Skeletal muscle satellite cell (primary cell): ENCODE measurements around the gene RBBP7.
A peak's percentile ranks its signal among the peaks of the same experiment; 100 is the strongest.

Experiments used
- H3K27me3 ChIP-seq: 2 replicates; pipeline ENCODE4 v1.7.0; 2013; ENCODE audit warnings: low read length; ENCODE audit not compliant: control insufficient read depth, insufficient read depth
- H3K36me3 ChIP-seq: 2 replicates; pipeline ENCODE4 v1.7.0; 2013; ENCODE audit warnings: mild to moderate bottlenecking, control low read depth, low read length; ENCODE audit not compliant: insufficient read depth
- H3K4me1 ChIP-seq: 2 replicates; pipeline ENCODE4 v1.7.0; 2013; ENCODE audit warnings: low read length; ENCODE audit not compliant: control insufficient read depth, insufficient read depth
- H3K4me2 ChIP-seq: 2 replicates; pipeline ENCODE4 v1.7.0; 2013; ENCODE audit warnings: mild to moderate bottlenecking, low read length
- H3K4me3 ChIP-seq: 2 replicates; pipeline ENCODE4 v1.7.0; 2013; ENCODE audit warnings: low read length
- H3K9ac ChIP-seq: 2 replicates; pipeline ENCODE4 v1.7.0; 2013; ENCODE audit warnings: mild to moderate bottlenecking, low read depth, low read length, moderate library complexity
- H3K9me3 ChIP-seq: replicated peaks from 2 replicates; pipeline ENCODE4 v1.7.0; 2013; ENCODE audit warnings: mild to moderate bottlenecking, control low read depth, low read length

The RBBP7 gene

DNA sequence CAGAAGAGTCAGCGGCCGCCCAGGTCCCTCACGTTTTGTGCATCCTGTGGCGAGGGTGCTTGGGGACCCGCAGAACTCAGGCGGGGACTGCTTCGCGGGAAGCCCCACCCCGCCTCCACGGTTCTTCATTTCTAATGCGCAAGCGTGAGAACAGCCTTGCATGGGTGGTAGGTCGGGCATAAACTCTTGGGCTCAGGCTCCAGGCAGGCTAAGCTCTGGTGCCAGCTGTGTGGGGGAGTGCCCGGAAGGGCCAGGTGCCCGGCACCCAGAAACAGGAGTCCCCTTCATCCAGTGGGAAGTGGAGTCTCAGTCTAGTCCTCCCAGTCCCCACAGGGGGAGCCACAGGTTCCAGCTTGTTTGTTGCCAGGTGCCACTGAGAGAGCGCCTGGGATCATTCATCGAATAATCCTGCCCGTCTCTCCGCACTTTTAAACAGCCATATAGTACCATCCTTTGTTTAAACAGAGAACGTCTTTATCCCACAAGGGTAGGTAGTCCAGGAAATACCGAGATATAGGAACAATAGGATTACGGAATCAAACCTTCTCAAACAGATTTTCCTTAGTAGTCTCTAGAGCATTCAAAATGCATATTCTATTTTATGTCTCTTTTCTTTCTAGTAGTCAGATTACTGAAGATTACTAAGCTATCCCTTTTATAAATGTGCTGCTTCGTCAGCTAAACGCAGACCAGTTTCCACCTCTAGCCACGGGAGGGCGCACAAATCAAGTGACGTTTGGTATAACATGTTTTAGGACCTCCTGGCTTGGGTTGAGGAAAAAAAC, 12.7 kb upstream of the RBBP7 start:
- Histone ChIP-seq H3K4me2 (peak overlapping the region; percentile 96), H3K36me3 (no peaks in the 10 kb centered on the region), H3K9me3 (no peaks in the 10 kb centered on the region), H3K4me1 (peaks cover 4% of the 10 kb centered on the region), H3K27me3 (peaks cover 45% of the 10 kb centered on the region), H3K4me3 (peak overlapping the region; percentile 73), H3K9ac (peak overlapping the region; percentile 65)

DNA sequence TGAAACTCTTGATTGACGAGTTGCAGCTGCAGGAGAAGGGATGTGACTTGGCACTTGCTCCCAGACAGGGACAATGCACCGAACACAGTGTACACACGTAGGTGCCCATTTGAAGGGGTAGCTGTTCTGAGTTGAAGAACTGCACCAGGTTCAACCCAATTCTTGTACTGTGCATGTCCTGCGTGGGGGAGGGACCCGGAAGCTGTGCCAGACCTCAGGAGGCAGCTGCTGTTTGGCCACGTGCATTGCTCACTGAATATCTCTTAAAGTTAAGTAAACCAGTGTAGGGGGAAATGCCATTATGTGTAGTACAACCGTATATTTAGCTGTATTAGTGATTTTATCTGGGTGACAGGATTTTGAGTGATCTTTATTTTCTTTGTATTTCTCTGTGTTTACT, 12.0 kb upstream of the RBBP7 start:
- H3K9ac ChIP-seq = peak overlapping the region; percentile 65
- H3K4me3 ChIP-seq = peak overlapping the region; percentile 73
- H3K4me2 ChIP-seq = peak overlapping the region; percentile 96
- no peaks in the 10 kb centered on the region for H3K9me3 ChIP-seq
- H3K4me1 ChIP-seq = peaks cover 4% of the 10 kb centered on the region
- H3K36me3 ChIP-seq = no peaks in the 10 kb centered on the region
- H3K27me3 ChIP-seq = peaks cover 47% of the 10 kb centered on the region

DNA sequence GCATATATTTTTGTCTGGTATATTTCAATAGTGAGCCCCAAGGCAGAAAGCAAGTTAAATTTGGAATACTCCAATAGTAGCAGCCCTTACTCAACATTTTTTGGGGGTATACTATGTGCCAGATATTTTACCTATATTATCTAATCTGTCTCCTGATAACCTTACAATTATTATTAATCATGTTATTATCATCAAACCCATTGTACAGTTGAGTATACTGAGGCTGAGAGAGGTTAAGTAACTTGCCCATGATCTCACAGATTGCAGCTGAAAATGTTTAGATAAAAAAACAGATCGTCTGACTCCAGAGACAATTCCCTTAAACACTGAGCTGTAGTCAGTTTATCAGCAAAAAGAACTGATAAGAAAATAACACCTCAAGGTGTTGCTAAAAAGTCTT, 6.5 kb upstream of the RBBP7 start:
- Histone ChIP-seq H3K27me3 (peaks cover 61% of the 10 kb centered on the region), H3K4me2 (no peak overlapping the region), H3K4me3 (no peak overlapping the region), H3K36me3 (no peaks in the 10 kb centered on the region), H3K9me3 (no peaks in the 10 kb centered on the region), H3K4me1 (peaks cover under 1% of the 10 kb centered on the region), H3K9ac (no peak overlapping the region)

DNA sequence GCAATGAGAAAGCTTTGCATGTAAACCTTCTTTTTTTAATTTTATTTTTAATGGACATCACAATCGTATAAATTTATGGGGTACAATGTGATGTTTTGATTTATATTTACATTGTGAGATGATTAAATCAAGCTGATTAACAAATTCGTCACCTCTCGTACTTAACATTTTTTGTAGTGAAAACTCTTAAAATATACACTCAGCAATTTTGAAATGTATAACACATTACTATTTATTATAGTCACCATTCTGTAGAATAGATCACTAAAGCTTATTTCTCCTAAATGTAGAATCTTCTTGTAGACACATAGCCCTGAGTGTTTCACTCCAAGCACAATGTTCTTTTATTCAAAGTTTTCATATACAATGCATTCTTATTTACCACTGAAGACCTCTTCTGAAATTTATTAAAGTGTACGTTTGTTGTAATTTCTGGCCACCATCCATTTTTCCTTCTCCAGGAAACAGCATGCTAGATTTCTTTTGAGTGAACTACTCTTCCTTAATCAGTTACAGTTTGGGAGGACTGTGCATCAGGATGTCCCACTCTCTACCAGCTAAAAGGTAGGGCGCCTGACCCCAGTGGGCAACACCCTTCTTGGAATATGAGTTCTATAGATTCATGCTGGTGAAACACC, 4.4 kb upstream of the RBBP7 start:
- Histone ChIP-seq H3K4me3 (no peak overlapping the region), H3K4me1 (peaks cover 11% of the 10 kb centered on the region), H3K27me3 (peaks cover 61% of the 10 kb centered on the region), H3K9ac (no peak overlapping the region), H3K36me3 (no peaks in the 10 kb centered on the region), H3K4me2 (no peak overlapping the region), H3K9me3 (no peaks in the 10 kb centered on the region)

DNA sequence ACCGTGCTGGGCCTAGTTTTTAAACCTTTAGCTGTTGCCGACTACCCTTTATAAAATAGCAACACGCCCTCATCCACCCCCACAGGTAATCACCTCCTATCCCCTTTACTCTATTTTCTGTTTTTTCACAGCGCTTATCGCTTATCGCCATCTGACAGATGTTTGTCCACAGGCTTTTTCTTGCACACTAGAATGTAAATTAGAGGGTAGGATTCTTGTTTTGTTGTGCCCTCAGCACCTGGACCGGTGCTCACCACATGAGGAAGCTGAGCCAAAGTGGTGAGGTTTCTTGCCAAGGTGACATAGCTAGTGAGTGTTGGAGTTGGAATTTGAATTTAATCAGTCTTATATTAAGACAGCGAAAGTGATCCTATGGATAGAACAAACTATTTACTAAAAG, 2.9 kb upstream of the RBBP7 start:
- no peak overlapping the region for H3K9ac ChIP-seq
- H3K4me2 ChIP-seq = no peak overlapping the region
- H3K4me1 ChIP-seq = peaks cover 17% of the 10 kb centered on the region
- H3K36me3 ChIP-seq = no peaks in the 10 kb centered on the region
- peaks cover 51% of the 10 kb centered on the region for H3K27me3 ChIP-seq
- H3K9me3 ChIP-seq = no peaks in the 10 kb centered on the region
- no peak overlapping the region for H3K4me3 ChIP-seq

DNA sequence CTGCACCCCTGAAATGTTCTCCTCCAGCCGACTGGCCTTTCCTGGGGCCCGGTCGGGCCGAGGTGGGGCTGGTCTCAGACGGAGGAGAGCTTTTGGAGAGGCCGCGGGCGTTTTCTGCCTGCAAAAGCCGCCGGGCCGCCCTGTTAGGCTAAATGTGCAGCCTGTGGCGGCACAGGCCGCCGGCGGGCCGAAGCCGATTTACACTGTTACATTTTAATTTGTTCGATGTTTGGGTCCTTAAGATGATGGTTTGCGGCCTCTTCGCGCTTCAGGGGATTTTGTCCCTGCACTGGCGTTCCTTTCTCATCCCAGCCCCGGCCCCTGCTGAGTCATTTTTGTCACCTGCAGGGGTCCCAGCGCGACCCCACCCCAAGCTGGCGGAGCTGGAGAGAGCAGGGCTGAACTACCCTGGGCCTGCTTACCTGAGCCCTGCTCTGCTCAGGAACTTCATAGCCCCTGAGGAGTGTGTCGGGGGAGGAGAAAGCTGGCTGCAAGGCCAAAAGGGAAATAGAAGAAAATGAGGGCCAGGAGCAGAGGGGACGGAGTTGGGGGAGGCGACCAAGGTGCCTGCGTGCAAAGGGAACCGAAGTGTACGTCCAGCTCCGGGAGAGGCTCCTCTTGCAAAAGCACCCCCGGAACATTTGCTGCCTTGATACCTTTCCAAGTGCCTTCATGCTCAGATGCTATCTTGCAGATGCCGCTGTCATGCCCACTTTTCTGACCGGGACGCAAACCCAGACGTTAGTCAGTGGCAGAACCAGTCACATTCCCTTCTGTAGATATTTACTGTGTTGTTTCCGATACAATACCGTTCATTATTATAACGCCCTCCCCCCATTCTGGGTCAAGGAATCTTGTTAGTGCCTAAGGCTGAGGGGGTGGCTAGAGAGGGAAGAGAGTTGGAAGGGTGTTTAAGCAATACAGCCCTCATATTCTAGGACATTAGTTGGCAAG, 977 bp upstream of the RBBP7 start:
- peak overlapping the region; percentile 74 for H3K4me3 ChIP-seq
- H3K4me1 ChIP-seq = peaks cover 18% of the 10 kb centered on the region
- no peaks in the 10 kb centered on the region for H3K9me3 ChIP-seq
- H3K4me2 ChIP-seq = peak overlapping the region; percentile 95
- H3K36me3 ChIP-seq = no peaks in the 10 kb centered on the region
- H3K9ac ChIP-seq = peak overlapping the region; percentile 90
- peaks cover 40% of the 10 kb centered on the region for H3K27me3 ChIP-seq

DNA sequence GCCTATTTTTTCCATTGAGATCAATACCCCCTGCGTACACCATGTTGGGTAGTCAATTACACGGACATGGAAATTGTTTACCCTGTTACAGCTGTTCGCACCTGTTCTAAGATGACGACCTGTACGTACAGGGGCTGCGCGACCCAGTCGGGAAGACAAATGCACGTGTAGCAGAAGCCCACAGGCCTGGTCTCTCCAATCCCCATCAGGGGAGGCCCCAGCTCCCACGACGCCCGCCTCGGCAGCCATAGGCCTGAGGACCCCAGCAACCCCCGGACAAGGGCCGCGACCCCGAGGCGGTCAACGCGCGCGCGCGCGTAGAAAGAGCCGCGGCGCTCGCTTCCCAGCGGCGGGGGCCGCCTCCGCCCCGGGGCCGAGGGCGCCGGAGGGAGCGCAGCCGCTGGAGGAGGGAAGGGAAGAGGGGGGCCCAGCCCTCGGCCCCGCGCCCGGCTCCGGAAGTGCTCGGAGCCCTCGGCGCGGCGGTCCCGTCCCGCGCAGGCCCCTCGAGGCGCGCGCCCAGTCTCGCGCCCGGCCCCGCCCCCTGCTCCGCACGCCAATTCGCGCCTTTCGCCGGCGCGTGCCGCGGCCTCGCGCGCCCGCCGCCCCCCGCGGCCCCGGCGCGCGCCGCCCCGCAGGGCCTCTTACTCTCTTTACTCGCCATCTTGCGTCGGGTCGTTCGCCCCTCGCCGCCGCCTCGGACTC, 618 bp downstream of the RBBP7 start:
- peak overlapping the region; percentile 95 for H3K4me2 ChIP-seq
- peak overlapping the region; percentile 96 for H3K9ac ChIP-seq
- H3K4me3 ChIP-seq = peak overlapping the region; percentile 95
- H3K9me3 ChIP-seq = no peaks in the 10 kb centered on the region
- peaks cover 3% of the 10 kb centered on the region for H3K36me3 ChIP-seq
- peaks cover 18% of the 10 kb centered on the region for H3K4me1 ChIP-seq
- H3K27me3 ChIP-seq = peaks cover 28% of the 10 kb centered on the region

DNA sequence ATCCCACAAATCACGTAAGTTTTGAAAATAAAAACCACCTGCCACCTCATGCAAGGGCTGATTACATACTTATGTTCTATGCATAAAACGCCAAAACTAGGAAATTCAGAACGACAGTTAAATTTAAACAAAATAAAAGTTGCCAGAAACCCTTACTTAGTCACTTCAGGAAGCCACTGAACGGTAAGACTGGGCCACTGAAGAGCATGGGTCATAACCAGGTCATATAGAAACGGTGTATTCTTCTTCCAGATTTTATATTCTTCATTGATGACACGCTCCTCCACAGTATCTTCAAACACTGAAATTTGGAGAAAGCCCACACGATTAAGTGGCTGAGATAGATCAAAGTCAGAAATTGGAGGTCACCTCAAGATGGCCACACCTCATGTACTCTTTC, 1.2 kb downstream of the RBBP7 start:
- H3K4me1 ChIP-seq = peaks cover 18% of the 10 kb centered on the region
- H3K4me2 ChIP-seq = peak overlapping the region; percentile 95
- no peaks in the 10 kb centered on the region for H3K9me3 ChIP-seq
- H3K9ac ChIP-seq = peak overlapping the region; percentile 96
- H3K27me3 ChIP-seq = peaks cover 22% of the 10 kb centered on the region
- peak overlapping the region; percentile 95 for H3K4me3 ChIP-seq
- peaks cover 3% of the 10 kb centered on the region for H3K36me3 ChIP-seq

DNA sequence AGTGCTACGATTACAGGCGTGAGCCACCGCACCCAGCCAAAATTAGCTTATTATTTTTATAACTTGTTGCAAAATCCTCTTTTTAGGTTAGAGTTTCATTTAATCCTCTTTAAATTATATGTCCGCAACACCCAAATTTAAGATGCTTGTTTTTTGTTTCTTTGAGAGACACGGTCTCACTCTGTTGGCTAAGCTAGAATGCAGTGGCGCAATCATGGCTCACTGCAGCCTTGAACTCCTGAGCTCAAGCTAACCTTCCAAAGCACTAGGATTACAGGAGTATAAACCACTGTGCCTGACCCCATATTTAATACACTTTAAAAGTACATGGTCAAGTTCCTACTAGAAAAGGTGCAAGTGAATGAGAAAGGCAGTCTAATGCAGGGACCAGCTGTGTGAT, 2.2 kb downstream of the RBBP7 start:
- H3K9ac ChIP-seq = peak overlapping the region; percentile 96
- peak overlapping the region; percentile 11 for H3K4me3 ChIP-seq
- peaks cover 14% of the 10 kb centered on the region for H3K27me3 ChIP-seq
- no peaks in the 10 kb centered on the region for H3K9me3 ChIP-seq
- H3K4me1 ChIP-seq = peaks cover 18% of the 10 kb centered on the region
- peaks cover 3% of the 10 kb centered on the region for H3K36me3 ChIP-seq
- H3K4me2 ChIP-seq = peak overlapping the region; percentile 95

DNA sequence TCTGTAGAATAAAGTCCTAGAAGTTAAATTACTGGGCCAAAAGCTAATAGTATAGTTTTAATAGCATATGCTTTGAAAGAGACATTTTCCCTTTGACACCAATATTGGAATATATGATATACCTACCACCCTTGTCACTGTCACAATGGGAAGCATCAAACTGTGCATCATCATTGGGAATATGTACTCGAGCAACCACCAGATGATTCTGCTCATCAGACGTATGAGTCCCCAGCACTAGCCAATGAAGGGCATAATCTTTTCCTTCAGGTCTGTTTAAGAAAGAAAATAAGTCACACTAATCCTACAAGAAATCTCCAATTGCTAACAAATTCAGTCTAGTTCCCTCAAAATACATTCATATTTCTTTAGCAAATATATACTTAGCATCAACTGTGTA, 7.3 kb downstream of the RBBP7 start:
- Histone ChIP-seq H3K36me3 (peaks cover 18% of the 10 kb centered on the region), H3K9ac (no peak overlapping the region), H3K27me3 (no peaks in the 10 kb centered on the region), H3K4me2 (no peak overlapping the region), H3K9me3 (no peaks in the 10 kb centered on the region), H3K4me3 (no peak overlapping the region), H3K4me1 (no peaks in the 10 kb centered on the region)

DNA sequence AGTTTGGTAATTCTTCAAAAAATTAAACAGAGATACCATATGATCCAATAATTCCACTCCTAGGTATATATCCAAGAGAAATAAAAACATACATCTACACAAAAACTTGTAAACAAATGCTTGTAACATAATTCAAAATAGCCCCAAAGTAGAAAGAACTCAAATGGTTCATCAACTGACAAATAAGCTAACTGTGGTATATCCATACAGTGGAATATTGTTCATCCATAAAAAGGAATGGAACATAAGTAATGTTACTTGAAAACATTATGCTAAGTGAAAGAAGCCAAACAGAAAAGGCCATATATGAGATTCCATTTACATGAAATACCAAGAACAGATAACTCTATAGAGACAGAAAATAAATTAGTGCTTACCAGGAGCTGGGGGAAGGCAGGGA, 13.4 kb downstream of the RBBP7 start:
- no peaks in the 10 kb centered on the region for H3K27me3 ChIP-seq
- peaks cover 51% of the 10 kb centered on the region for H3K36me3 ChIP-seq
- no peak overlapping the region for H3K9ac ChIP-seq
- no peak overlapping the region for H3K4me2 ChIP-seq
- H3K4me3 ChIP-seq = no peak overlapping the region
- H3K9me3 ChIP-seq = peaks cover 11% of the 10 kb centered on the region
- peaks cover 5% of the 10 kb centered on the region for H3K4me1 ChIP-seq
